Sciatic nerve (tissue), 2 donors: ENCODE results near the gene PCDH15. TPM values are rescaled to one million over a fixed set of nuclear protein-coding genes. Genes with fewer than 3 reads are reported as not detected.
"Not testable (repeated sequence)": the region's sequence is repeated elsewhere in the genome, so short reads cannot be mapped to it uniquely, and the experiment has no call there.

Experiments
- ATAC-seq: fragments of 200-7000 bp; cut with Tn5 transposase; one replicate; pipeline ENCODE4 v1.9.1; 2020; ENCODE audit warnings: mild to moderate bottlenecking, moderate library complexity
- DNase-seq: peaks from one replicate; pipeline ENCODE4 v3.0.0-alpha.2; 2020; ENCODE audit warnings: low spot score
- intact Hi-C: fragments of 100-400 bp; cut with DNase I; formaldehyde crosslinking; loops from one replicate; pipeline ENCODE4 v1.14.2; 2022
- total RNA-seq: library from RNA; stranded (reverse); fragmentation: NEBNext Ultra II Directional; extraction: Animal tissue kit (Norgen Biotek cat#: 25700); gene quantifications from one replicate; pipeline ENCODE4 v1.2.1, GENCODE V29; 2021
- donor health status: DM: no; HTN: no; CAD: no.
- donor health status: DM: no; HTN: no; CAD: no.

The PCDH15 gene
- total RNA-seq, 1 donor from 2014 or later, result 0.09 TPM

DNA sequence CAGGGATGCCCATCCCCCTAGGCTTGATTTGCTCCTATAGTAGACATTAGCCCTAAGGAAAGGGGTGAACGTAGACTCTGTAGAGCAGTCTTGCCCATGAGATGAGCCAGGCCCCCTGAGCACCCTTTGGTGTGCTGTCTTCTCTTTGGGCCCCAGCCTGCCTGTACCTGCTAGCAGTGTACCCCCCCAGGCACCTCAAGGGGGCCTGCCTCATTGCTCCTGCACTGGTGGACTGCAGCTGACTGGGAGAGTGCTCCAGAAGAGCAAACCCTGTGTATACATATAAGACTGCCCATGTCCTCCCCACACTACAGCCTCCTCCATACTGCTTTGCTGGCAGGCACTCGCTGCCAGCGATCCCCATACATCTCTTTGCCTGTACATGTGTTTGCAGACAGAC lies 206.7 kb downstream of the PCDH15 start:
- no peak for DNase-seq
- ATAC-seq, result no peak
- intact Hi-C loops, result no loop called here

GRCh38 chr10:54587971-54588370 lies 213.1 kb downstream of the PCDH15 start:
- no peak for DNase-seq
- intact Hi-C loops, result no loop called here
- ATAC-seq, result no peak

- ATAC-seq (no peak), DNase-seq (no peak)
- intact Hi-C loops, result no loop called here
Observed at GRCh38 chr10:54585572-54585971, 215.5 kb downstream of the PCDH15 start.

- no peak for DNase-seq
- no peak for ATAC-seq
Observed at GRCh38 chr10:54577682-54578081, 223.3 kb downstream of the PCDH15 start.

GRCh38 chr10:54576541-54576940 lies 224.5 kb downstream of the PCDH15 start:
- ATAC-seq (no peak), DNase-seq (no peak)
- intact Hi-C loops, result no loop called here

More at GRCh38 chr10:54577682-54578081, 223.3 kb downstream of the PCDH15 start:
- intact Hi-C loops, result no loop called here

- intact Hi-C loops, result no loop called here
Observed at GRCh38 chr10:54559498-54559897, 241.5 kb downstream of the PCDH15 start.

GRCh38 chr10:54554028-54554427 lies 247.0 kb downstream of the PCDH15 start:
- intact Hi-C loops, result no loop called here
- no peak for ATAC-seq
- DNase-seq, result no peak

More at GRCh38 chr10:54559498-54559897, 241.5 kb downstream of the PCDH15 start:
- DNase-seq, result no peak
- ATAC-seq, result no peak

DNA sequence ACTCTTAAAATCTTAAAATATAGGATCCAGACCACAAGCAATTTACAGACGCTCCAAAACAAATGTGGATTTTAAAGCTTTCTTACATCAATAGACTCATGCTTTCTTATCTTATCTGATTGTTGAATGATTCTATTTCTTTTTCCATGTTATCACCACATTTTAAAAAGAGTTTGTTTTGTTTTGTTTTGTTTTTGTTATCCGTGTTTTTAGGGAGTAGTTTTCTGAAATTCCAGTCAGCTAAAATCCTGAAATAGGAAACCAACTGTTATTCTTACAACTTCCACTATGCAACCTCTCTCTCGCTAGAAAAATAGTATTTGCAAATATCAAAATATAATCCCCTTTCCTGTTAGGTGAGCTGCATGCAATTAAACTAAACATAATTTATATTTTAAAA lies 251.0 kb downstream of the PCDH15 start:
- ATAC-seq, result no peak
- no peak for DNase-seq
- intact Hi-C loops, result no loop called here

DNA sequence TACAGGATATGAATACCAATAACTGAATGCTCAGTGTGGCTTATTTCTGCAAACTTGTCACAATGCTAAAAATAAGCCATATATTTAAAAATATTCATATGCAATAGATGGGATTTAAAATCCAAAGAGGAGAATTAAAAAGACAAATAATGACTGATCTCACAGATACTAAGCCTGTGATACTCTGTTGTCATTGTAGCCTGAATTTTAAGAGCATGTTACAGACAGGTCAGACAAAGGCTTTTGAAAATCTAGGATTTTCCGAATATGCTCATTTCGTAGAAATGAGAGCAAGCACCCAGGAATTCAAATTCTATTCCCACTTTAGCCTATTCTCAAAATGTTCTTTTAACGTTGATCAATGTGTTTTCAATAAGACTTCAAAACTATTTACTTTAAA lies 269.7 kb downstream of the PCDH15 start:
- no peak for DNase-seq
- intact Hi-C loops, result no loop called here
- ATAC-seq, result no peak

DNA sequence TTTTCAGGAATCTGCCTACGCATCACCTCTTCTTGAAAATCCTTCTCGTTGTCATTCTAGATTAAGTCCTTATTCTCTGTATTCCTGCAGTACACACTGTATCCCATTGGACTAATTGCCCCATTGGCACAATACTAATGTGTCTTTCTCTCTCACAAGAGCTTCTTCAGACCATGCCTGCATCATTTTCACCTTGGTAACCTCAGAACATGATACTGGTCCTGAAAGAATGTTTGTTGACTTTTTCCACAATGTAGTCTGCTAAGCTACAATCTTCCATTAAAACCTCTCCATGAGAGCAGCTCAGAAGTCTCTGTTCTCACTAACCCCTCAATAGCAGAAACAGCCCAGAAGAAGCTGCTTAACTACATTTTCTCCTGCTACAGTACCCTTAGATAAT lies 270.7 kb downstream of the PCDH15 start:
- intact Hi-C loops, result no loop called here
- ATAC-seq, result no peak
- no peak for DNase-seq

DNA sequence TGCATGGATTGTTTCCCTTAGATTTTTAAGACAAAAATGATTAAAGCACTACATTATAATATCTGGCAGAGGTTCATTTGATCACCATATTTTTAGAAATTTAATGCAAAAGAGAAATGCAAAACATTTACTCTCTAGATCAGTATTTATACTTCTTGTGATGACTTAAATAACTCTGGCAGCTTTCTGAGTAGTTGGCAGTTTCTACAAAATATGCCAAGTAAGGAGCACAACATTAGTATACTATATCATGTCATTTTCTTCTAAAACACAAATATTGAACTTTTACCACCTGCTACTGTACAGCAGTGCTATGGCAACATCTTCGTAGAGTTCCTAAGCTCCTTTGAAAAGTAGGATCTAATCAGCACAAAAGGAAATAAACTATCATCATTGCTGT lies 275.2 kb downstream of the PCDH15 start:
- ATAC-seq (no peak), DNase-seq (no peak)
- intact Hi-C loops, result no loop called here

- intact Hi-C loops, DNase-seq, ATAC-seq: not testable (repeated sequence)
Observed at GRCh38 chr10:54515244-54515643, 285.8 kb downstream of the PCDH15 start.

DNA sequence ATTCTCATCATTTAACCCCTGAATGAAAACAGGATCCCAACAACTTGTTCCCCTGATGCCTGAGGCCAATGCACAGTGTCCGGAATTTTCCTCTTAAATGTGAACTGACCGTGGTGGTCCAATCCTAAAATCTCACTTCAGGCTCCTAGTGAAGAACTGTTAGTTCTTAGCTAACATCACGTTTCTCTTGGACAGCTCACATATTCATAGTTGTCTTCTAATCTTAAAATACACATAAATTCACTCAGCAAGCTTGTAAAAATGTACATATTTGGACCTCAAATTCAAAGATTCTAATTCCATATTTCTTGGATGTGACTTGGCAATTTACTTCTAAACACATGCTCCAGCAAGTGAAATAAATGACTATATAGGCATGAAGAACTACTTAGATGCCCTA lies 297.2 kb downstream of the PCDH15 start:
- intact Hi-C loops, result no loop called here
- DNase-seq (no peak), ATAC-seq (no peak)

- DNase-seq (no peak), ATAC-seq (no peak)
- intact Hi-C loops, result no loop called here
Observed at GRCh38 chr10:54501929-54502328, 299.1 kb downstream of the PCDH15 start.

GRCh38 chr10:54496852-54497251 lies 304.2 kb downstream of the PCDH15 start:
- no peak for ATAC-seq
- intact Hi-C loops, result no loop called here
- no peak for DNase-seq

DNA sequence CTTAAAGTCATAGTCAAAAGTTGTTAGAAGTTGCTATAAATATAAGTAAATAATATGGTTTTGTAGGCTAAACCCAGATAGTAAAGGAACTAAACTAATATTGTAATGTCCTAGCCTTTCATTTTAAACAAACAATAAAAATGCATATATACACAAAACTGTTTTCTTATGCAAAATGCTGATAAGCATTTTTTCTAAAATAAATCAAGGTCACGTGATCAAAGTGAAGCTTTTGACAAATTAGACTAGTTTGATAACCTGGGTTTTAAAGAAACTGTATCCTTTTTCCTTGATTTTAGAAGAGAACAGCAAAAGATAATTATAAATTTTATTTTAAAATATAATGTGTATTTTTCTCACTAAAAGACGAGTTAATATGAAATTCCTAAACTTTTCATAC lies 313.3 kb downstream of the PCDH15 start:
- no peak for ATAC-seq
- intact Hi-C loops, result no loop called here
- DNase-seq, result no peak

GRCh38 chr10:54485971-54486370 lies 315.1 kb downstream of the PCDH15 start:
- no peak for ATAC-seq
- intact Hi-C loops, result no loop called here
- no peak for DNase-seq

DNA sequence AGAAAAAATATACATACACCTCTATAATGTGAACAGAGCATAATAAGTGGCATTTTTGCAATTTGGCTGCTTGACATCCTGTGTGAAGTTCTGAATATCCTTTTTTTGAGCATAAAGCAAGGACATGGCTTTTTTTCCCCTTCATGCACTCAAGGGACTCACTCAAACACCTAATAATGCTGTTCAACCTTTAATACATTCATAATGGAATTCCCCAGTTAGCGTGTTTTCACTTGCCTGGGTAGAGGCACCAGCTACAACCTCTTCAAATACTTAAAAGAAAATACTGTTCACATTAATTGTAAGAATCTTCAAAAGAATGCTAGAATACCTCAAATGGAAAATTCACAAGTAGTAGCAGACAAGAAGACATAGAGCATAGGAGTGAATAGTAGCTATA lies 316.8 kb downstream of the PCDH15 start:
- no peak for DNase-seq
- ATAC-seq, result no peak
- intact Hi-C loops, result no loop called here

- DNase-seq, result no peak
- intact Hi-C loops, result no loop called here
- ATAC-seq, result no peak
Observed at GRCh38 chr10:54478601-54479000, 322.4 kb downstream of the PCDH15 start.

DNA sequence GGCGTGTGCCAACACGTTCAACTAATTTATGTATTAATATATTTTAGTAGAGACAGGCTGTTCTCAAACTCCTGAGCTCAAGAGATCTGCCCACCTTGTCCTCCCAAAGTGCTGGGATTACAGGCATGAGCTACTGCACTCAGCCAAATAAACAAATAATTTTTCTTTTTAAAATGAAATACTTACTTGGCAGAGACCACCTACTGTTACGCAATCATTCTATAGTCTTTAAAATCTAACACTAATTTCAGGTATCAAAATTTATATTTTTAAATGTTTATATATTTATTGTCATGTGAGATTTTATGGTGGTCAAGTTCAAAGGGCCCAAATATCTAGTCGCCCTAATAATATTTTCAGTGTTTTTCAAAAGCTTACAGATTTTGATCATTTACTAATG lies 323.3 kb downstream of the PCDH15 start:
- ATAC-seq, result no peak
- DNase-seq, result no peak
- intact Hi-C loops, result no loop called here

DNA sequence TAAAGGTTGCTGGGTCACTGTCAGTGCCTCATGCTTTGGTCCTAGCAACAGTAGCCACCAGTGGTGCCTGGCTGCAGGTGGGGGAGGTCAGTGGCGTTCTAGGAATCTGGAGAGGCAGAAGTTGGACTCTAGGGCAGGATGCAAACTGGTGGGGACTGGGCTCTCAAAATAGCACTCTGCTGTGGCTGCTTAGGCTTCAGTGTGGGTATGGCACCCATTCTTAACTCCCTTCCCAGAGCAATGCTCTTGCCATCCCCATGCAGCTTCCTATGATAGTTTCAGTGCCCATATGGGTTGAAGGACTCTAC lies 330.8 kb downstream of the PCDH15 start:
- DNase-seq, result no peak
- intact Hi-C loops, result no loop called here
- no peak for ATAC-seq
